AG09309 (cell line): ENCODE results near the gene NPAP1.

Source experiments
- DNase-seq: peaks from one replicate; pipeline ENCODE4 v3.0.0-alpha.2; 2010; ENCODE audit warnings: low read depth
- H3K4me3 ChIP-seq: 2 replicates; pipeline ENCODE4 v1.5.1; 2011; ENCODE audit warnings: mild to moderate bottlenecking, low read depth, low read length, moderate library complexity; ENCODE audit not compliant: control insufficient read depth
- TF ChIP-seq, protein P1 (sequence below): IDR thresholded peaks from 2 replicates; pipeline ENCODE4 v1.5.1; 2011; ENCODE audit warnings: mild to moderate bottlenecking, low read depth, low read length, inconsistent platforms; ENCODE audit not compliant: insufficient read depth, control insufficient read depth; ENCODE audit errors: missing control alignments

The NPAP1 gene

DNA sequence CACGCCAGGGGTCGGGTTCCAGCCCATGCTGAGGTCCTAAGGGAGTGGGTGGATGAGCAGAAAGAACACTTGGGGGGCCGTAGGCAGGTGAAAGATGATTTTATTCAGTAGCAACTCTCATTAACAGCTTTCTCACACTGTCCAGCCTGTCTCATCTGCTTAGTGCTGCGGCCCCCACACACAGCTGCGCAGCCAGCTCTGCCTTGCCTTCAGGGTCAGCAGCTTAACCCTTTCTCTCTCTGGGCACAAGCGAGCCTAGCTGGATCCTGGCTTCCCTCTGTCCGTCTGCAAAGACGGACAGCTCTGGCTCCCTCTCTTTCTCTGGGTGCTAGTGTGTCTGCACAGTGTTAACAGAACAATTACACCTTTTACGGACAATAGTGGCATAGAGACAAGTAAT, 21.3 kb downstream of the NPAP1 start:
- DNase-seq = no peak
- TF ChIP-seq, protein P1, sequence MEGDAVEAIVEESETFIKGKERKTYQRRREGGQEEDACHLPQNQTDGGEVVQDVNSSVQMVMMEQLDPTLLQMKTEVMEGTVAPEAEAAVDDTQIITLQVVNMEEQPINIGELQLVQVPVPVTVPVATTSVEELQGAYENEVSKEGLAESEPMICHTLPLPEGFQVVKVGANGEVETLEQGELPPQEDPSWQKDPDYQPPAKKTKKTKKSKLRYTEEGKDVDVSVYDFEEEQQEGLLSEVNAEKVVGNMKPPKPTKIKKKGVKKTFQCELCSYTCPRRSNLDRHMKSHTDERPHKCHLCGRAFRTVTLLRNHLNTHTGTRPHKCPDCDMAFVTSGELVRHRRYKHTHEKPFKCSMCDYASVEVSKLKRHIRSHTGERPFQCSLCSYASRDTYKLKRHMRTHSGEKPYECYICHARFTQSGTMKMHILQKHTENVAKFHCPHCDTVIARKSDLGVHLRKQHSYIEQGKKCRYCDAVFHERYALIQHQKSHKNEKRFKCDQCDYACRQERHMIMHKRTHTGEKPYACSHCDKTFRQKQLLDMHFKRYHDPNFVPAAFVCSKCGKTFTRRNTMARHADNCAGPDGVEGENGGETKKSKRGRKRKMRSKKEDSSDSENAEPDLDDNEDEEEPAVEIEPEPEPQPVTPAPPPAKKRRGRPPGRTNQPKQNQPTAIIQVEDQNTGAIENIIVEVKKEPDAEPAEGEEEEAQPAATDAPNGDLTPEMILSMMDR = no peak
- H3K4me3 ChIP-seq = no peak overlapping the region

DNA sequence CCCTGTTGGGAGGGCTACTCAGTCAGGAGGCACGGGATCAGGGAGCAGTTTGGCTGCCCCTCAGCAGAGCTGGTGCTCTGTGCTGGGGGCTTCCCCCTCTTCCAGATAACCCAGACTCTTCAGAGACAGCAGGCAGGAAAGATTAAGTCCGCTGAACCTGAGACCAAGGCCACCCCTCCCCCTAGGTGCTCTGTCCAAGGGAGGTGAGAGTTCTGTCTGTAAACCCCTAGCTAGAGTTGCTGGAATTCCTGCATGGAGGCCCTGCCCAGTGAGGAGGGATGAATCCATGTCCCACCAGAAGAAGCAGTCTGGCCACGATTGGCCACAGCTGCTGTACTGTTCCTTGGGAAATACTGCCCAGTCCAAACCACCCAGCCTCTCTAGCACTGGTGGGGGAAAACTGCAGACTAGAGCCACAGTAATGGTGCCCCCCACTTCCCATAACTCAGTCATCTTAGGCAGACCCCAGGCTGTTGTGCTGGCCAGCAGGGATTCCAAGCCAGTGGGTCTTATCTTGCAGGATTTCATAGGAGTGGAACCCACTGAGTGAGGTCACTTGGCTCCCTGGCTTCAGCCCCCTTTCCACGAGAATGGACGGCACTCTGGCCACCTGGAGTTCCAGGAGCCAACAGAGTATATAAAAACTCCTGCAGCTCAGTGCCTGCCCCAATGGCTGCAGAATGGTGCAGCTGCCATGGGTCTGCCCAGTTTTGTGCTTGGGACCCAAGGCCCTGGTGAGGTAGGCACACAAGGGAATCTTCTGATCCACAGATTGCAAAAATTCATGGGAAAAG, 42.9 kb downstream of the NPAP1 start:
- no peak for DNase-seq
- TF ChIP-seq, protein P1 = no peak
- H3K4me3 ChIP-seq = no peak overlapping the region

DNA sequence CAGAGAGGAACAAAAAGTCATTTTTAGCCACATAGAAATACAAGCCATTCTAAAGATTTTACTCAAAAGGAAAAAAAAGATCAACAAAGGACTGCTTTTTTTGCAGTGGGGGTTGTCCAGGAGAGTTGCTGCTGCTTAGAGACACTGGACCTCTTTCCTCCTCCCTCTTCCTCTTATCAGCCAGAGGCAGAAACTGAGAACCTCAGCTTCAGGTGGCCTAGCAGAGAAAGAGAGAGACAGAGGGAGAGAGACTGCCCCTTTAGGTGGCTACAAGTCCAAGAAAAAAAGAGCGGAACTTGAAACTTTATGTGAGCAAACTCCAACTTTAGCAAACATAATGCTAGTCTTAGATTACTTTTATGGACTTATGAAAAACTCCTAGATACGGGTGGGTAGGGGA, 54.2 kb downstream of the NPAP1 start:
- TF ChIP-seq, protein P1 = no peak
- DNase-seq = no peak
- H3K4me3 ChIP-seq = no peak overlapping the region
